PC-9 (cell line): ENCODE measurements around the gene WNT10A. TPM values are rescaled to one million over a fixed set of nuclear protein-coding genes. Genes with fewer than 3 reads are reported as not detected.

ENCODE experiments used
- total RNA-seq: library from RNA; stranded (reverse); gene quantifications from 2 replicates; pipeline ENCODE4 v1.2.3, GENCODE V29; 2021

WNT10A gene
- total RNA-seq, 1 experiment from 2014 or later = 1.2 TPM

Other genes with a start within 250 kb of the WNT10A start
- 23.1 and 23.7 TPM in 2 replicates for gene ZNF142, start 221.2 kb upstream of the WNT10A start, total RNA-seq
- 36.0 and 38.8 TPM in 2 replicates for gene BCS1L, start 221.2 kb upstream of the WNT10A start, total RNA-seq
- 24.6 and 27.2 TPM in 2 replicates for gene RNF25, start 208.8 kb upstream of the WNT10A start, total RNA-seq
- gene STK36, start 208.8 kb upstream of the WNT10A start, total RNA-seq = 47.8 and 52.9 TPM in 2 replicates
- gene TTLL4, start 170.0 kb upstream of the WNT10A start, total RNA-seq = 43.9 and 57.1 TPM in 2 replicates
- gene CYP27A1, start 98.7 kb upstream of the WNT10A start, total RNA-seq = 0.94 and 2.0 TPM in 2 replicates
- not detected in 2 replicates for gene PRKAG3, start 49.0 kb upstream of the WNT10A start, total RNA-seq
- gene WNT6, start 21.0 kb upstream of the WNT10A start, total RNA-seq = 0.33 and 0.45 TPM in 2 replicates
- gene CDK5R2, start 78.8 kb downstream of the WNT10A start, total RNA-seq = 0.17 and 0.20 TPM in 2 replicates
- not detected in 2 replicates for gene FEV, start 104.3 kb downstream of the WNT10A start, total RNA-seq
- gene CRYBA2, start 112.6 kb downstream of the WNT10A start, total RNA-seq = not detected in 2 replicates
- gene CFAP65, start 160.7 kb downstream of the WNT10A start, total RNA-seq = not detected in 2 replicates
- gene IHH, start 180.1 kb downstream of the WNT10A start, total RNA-seq = not detected in 2 replicates